ENCODE data around the gene TFE3.

DNA sequence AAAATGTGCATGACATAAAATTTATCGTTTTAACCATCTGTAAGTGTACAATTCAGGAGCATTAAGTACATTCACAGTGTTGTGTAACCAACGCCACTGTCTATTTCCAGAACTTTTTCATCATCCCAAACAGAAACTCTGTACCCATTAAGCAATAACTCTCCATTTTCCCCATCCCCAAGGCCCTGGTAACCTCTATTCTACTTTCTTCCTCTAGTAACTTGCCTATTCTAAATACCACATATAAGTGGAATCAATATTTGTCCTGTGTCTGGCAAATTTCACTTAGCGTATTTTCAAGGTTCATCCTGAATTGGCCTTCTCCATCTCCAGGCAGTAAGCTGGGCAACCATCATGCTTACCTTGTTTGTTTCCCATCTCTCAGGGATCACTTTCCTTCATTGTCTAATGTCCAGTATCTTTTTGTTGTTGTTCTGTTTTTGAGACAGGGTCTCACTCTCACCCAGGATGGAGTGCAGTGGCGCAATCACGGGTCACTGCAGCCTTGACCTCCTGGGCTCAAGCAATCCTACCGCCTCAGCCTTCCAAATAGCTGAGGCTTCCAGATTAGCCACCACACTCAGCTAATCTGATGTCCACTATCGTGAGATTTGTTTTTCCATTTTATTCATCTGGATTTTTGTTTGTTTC, 23.4 kb downstream of the TFE3 start:
- TF ChIP-seq, protein P1, sequence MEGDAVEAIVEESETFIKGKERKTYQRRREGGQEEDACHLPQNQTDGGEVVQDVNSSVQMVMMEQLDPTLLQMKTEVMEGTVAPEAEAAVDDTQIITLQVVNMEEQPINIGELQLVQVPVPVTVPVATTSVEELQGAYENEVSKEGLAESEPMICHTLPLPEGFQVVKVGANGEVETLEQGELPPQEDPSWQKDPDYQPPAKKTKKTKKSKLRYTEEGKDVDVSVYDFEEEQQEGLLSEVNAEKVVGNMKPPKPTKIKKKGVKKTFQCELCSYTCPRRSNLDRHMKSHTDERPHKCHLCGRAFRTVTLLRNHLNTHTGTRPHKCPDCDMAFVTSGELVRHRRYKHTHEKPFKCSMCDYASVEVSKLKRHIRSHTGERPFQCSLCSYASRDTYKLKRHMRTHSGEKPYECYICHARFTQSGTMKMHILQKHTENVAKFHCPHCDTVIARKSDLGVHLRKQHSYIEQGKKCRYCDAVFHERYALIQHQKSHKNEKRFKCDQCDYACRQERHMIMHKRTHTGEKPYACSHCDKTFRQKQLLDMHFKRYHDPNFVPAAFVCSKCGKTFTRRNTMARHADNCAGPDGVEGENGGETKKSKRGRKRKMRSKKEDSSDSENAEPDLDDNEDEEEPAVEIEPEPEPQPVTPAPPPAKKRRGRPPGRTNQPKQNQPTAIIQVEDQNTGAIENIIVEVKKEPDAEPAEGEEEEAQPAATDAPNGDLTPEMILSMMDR (IDR thresholded peaks at IDR 0.05; ENCODE audit: low read length): no peak
- TF ChIP-seq EZH2 (optimal IDR thresholded peaks at IDR 0.05; ENCODE audit: low read depth, low read length): no peak
